OCI-LY7 (cell line): ENCODE data around the gene ARIH2.

Experiments used
- CTCF ChIP-seq: fragments of 200-600 bp; sonication (generic); conservative IDR thresholded peaks from 2 replicates; pipeline ENCODE4 v1.5.1; 2014; ENCODE audit warnings: mild to moderate bottlenecking, antibody characterized with exemption, low read length, moderate library complexity, mixed read lengths
- EZH2phosphoT487 ChIP-seq: fragments of 200-600 bp; sonication (generic); IDR thresholded peaks from 2 replicates; pipeline ENCODE4 v1.6.1; 2018; ENCODE audit warnings: low read depth, borderline replicate concordance, mild to moderate bottlenecking, mixed run types, antibody characterized with exemption, low read length, moderate library complexity, mixed read lengths

DNA sequence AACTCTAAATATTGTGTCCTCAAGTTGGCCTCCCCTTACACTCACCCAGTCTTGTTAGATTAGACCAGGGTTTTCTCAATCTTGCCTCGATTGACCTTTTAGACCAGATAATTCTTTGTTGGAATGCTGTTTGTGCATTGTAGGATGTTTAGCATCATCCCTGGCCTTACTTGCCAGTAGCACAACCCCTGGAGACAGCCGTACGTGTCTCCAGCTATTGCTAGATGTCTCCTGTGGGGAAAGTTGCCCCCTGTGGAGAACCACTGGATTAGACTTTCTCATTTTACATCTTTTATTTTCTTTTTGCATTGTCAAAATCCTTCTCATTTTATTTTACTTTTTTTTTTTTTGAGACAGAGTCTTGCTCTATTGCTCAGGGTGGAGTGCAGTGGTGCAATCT is 90.8 kb downstream of the ARIH2 start:
- TF ChIP-seq CTCF (no peak), EZH2phosphoT487 (no peak)
